Muscle layer of colon (tissue), 2 donors: Measurements from ENCODE around the gene HIVEP1.
"Not testable (repeated sequence)": the region's sequence is repeated elsewhere in the genome, so short reads cannot be mapped to it uniquely, and the experiment has no call there.

Experiments used
- H3K27ac ChIP-seq: one replicate; pipeline ENCODE4 v1.7.0; 2013; ENCODE audit warnings: low read depth, mild to moderate bottlenecking, low read length, moderate library complexity
- H3K27me3 ChIP-seq, 2 donors: one replicate each; pipeline ENCODE4 v1.7.0; 2013; ENCODE audit warnings: low read length in 2 of 2, mild to moderate bottlenecking in 2 of 2; ENCODE audit not compliant: insufficient read depth in 2 of 2, control insufficient read depth in 1 of 2
- H3K36me3 ChIP-seq: one replicate; pipeline ENCODE4 v1.7.0; 2013; ENCODE audit warnings: mild to moderate bottlenecking, low read length; ENCODE audit not compliant: insufficient read depth
- H3K4me1 ChIP-seq: one replicate; pipeline ENCODE4 v1.7.0; 2013; ENCODE audit warnings: mild to moderate bottlenecking, low read length; ENCODE audit not compliant: insufficient read depth
- H3K4me3 ChIP-seq, 2 donors: one replicate each; pipeline ENCODE4 v1.7.0; 2013; ENCODE audit warnings: low read length in 2 of 2, low read depth in 1 of 2, mild to moderate bottlenecking in 1 of 2, moderate library complexity in 1 of 2
- H3K9ac ChIP-seq: one replicate; pipeline ENCODE4 v1.7.0; 2013; ENCODE audit warnings: low read length
- H3K9me3 ChIP-seq: one replicate; pipeline ENCODE4 v1.7.0; 2013; ENCODE audit warnings: mild to moderate bottlenecking, low read length
- donor health status: abdominal sarcoma.
- donor health status: Adenocarcinoma of cecum.

HIVEP1 gene

DNA sequence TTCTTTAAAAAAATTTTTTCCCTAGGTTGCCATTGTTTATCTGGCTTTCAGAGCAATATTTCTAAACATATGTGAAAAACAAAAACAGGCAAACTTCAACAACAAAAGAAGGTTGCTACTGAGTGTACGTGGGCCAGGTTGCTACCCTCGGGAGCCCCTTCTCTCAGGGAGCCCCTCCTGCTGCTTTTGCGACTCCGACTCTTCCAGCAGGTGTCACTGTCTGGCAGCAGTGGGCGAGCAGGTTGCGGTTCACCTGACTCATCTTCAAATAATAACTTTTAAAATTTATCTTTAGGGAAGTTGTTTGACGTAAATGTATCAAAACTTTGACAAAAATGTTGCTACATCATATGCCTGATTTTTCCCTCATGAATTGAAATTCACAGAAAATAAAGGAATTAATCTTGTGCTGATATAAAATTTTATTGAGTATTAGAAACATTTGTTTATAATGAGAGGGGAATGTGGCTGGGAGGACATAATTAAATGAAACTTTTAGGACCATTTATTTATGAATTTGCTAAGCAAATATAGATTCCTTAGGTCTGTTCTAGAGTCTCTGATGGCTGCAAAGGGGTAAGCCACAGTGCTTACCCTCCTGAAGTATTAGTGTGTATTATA lies 138.8 kb downstream of the HIVEP1 start:
- Histone ChIP-seq H3K27ac (no peak overlapping the region), H3K9me3 (no peaks in the 10 kb centered on the region), H3K27me3 (no peaks in the 10 kb centered on the region), H3K36me3 (no peaks in the 10 kb centered on the region), H3K9ac (no peak overlapping the region), H3K4me1 (no peaks in the 10 kb centered on the region), H3K4me3 (no peak overlapping the region)

DNA sequence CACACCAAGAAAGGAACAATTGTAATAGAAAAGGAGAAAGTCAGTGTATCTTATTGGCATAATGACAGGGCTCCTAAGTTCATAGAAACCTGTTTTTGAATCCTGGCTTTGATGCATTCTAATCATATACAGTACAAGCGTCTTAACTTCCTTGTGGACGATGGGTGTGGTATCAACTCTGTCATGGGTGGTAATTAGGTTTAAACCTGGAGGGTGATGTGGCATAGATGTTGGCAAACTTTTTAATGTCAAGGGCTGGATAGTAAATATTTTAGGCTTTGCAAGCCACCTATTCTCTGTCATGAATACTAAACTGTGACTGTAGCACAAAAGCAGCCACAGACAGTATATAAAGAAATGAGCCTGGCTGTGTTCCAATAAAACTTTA lies 139.3 kb downstream of the HIVEP1 start:
- H3K27me3 ChIP-seq: no peaks in the 10 kb centered on the region
- H3K4me1 ChIP-seq: no peaks in the 10 kb centered on the region
- H3K27ac ChIP-seq: no peak overlapping the region
- no peak overlapping the region for H3K9ac ChIP-seq
- no peaks in the 10 kb centered on the region for H3K36me3 ChIP-seq
- H3K9me3 ChIP-seq: no peaks in the 10 kb centered on the region
- no peak overlapping the region for H3K4me3 ChIP-seq

DNA sequence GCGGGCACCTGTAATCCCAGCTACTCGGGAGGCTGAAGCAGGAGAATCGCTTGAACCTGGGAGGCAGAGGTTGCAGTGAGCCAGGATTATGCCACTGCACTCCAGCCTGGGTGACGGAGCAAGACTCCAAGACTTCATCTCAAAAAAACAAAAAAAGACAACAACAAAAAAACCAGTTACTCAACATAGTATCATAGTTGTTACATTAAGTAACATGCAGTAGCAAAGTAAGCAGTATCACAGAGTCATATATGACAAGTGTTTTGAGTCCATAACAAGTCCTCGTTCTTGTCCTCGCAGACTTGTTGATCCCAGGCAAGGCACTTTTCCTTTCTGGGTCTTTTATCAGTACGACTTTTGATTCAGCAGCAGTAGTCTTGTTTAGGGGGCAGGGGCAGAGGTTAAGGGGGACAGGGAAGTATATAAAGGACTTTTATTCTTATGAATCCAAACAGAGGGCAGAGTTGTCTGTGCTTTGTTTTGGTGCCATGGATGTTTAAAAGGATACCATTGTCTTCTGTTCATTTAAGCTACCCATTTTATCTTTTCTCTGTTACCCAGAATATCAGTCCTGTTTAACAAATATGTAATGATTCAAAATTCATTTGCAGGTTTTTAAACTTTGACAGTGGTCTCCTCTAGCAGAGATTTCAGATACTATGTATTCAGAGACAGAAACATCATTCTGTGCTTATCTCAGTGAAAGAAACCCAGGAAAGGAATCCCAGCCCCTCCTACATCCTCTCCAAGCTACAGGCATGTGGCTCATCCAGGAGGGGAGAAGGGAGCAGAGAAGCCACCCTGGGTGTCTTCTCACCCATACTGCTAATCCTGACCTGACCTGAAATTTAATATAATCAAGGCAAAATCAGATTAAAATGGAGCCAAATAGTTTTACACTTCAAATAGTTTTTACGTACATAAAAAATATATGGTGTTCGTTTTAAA lies 140.2 kb downstream of the HIVEP1 start:
- H3K9me3 ChIP-seq: no peaks in the 10 kb centered on the region
- no peak overlapping the region for H3K27ac ChIP-seq
- H3K36me3 ChIP-seq: no peaks in the 10 kb centered on the region
- H3K27me3 ChIP-seq: no peaks in the 10 kb centered on the region
- H3K4me3 ChIP-seq: no peak overlapping the region
- no peak overlapping the region for H3K9ac ChIP-seq
- H3K4me1 ChIP-seq: no peaks in the 10 kb centered on the region

DNA sequence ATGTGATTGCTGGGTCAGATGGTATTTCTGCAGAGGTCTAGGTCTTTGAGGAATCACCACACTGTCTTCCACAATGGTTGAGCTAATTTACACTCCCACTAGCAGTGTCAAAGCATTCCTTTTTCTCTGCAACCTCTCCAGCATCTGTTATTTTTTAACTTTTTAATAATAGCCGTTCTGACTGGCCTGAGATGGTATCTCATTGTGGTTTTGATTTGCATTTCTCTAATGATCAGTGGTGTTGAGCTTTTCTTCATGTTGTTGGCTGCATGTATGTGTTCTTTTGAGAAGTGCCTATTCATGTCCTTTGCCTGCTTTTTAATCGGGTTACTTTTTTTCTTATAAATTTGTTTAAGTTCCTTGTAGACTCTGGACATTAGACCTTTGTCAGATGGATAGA lies 143.7 kb downstream of the HIVEP1 start:
- H3K27ac ChIP-seq, H3K4me3 ChIP-seq, H3K36me3 ChIP-seq, H3K4me1 ChIP-seq, H3K9ac ChIP-seq, H3K9me3 ChIP-seq, H3K27me3 ChIP-seq: not testable (repeated sequence)

DNA sequence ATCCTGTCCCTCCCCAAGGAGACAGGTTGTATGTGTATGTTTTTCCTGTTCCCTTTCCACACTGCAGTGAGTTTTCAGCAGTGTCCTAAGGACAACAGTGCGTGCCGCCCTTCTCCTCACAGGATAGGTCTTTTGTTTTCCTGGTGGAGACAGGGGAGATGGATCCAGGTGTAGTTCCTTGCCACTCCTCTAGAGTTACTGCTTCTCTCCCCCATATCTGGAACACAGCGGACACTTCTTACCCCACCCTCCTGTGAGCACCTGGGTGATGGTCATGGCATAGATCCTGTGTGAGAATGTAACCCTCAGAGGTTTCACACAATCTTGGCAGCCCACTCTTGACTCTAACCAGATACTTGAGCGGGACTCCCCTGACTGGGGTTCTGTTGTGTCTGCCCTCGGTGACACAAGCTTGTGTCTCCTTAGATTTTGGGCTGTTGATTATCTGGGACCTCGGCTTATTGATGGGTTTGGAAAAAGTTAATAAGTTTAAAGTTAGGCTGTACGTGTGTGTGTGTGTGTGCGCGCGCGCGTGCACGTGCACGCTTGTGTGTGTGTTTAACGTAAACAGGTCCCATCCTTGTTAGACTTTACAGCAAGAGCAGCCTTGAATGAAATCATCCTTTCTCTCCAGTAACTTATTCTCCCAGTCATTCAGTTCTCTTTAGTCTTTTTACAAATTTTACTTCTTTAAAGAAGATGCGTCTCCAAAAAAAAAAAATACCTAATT lies 146.7 kb downstream of the HIVEP1 start:
- peaks cover 8% of the 10 kb centered on the region for H3K36me3 ChIP-seq
- H3K27ac ChIP-seq: no peak overlapping the region
- no peak overlapping the region for H3K4me3 ChIP-seq
- H3K27me3 ChIP-seq: no peaks in the 10 kb centered on the region
- no peak overlapping the region for H3K9ac ChIP-seq
- H3K9me3 ChIP-seq: no peaks in the 10 kb centered on the region
- H3K4me1 ChIP-seq: no peaks in the 10 kb centered on the region

DNA sequence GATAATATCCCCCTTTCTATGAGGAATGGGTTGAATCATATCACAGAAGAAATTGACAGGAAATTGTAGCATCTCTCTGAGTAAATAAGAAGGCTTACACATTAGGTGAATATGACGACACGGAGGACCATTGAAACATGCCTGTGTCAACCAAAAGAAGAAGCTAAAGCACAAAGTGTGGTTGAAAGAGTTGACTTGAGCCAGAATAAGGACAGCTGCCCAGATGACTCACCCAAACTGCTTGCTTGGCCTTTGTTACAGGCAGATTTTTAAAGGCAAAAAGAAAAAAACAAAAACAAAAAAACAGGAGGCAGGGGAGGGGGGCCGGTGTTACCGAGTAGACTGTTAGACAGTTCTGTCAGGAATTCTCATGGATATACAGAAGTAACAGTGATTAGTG lies 148.2 kb downstream of the HIVEP1 start:
- Histone ChIP-seq H3K27me3 (no peaks in the 10 kb centered on the region), H3K4me3 (no peak overlapping the region), H3K4me1 (no peaks in the 10 kb centered on the region), H3K9me3 (no peaks in the 10 kb centered on the region), H3K9ac (no peak overlapping the region), H3K27ac (no peak overlapping the region), H3K36me3 (peaks cover 14% of the 10 kb centered on the region)

DNA sequence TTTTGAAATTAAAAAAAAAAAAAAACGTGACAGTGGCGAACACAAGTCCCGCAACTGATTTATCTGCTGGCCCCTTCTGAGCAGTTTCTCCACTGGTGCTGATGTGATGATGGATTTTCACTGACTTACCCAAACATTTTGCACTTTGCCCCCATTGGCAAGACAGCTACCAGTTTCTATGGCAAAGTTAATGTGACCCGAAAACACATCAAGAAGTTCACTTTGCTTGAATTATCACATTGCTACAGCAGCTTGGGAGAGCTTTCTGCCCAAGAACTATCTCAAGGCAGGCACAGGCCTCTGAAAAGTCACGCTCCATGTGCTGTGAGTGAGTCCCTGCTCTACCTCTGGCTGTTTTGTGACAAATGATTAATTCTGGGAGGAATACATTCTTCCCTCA lies 150.1 kb downstream of the HIVEP1 start:
- Histone ChIP-seq H3K27ac (no peak overlapping the region), H3K36me3 (peaks cover 14% of the 10 kb centered on the region), H3K4me1 (no peaks in the 10 kb centered on the region), H3K27me3 (no peaks in the 10 kb centered on the region), H3K9me3 (no peaks in the 10 kb centered on the region), H3K4me3 (no peak overlapping the region), H3K9ac (no peak overlapping the region)

DNA sequence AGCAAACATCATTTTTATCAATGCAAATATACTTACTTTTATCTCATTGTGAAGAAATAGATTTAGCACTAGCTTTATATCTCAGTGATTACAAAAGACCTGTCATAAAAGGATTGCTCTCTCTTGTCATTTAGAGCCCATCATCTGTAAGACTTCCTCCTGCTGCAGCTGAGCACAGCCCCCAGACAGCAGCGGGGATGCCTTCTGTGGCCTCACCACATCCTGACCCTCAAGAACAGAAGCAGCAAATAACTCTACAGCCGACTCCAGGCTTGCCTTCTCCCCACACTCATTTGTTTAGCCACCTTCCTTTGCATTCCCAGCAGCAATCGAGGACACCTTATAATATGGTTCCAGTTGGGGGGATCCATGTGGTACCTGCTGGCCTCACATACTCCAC lies 151.0 kb downstream of the HIVEP1 start:
- Histone ChIP-seq H3K27ac (no peak overlapping the region), H3K27me3 (no peaks in the 10 kb centered on the region)

DNA sequence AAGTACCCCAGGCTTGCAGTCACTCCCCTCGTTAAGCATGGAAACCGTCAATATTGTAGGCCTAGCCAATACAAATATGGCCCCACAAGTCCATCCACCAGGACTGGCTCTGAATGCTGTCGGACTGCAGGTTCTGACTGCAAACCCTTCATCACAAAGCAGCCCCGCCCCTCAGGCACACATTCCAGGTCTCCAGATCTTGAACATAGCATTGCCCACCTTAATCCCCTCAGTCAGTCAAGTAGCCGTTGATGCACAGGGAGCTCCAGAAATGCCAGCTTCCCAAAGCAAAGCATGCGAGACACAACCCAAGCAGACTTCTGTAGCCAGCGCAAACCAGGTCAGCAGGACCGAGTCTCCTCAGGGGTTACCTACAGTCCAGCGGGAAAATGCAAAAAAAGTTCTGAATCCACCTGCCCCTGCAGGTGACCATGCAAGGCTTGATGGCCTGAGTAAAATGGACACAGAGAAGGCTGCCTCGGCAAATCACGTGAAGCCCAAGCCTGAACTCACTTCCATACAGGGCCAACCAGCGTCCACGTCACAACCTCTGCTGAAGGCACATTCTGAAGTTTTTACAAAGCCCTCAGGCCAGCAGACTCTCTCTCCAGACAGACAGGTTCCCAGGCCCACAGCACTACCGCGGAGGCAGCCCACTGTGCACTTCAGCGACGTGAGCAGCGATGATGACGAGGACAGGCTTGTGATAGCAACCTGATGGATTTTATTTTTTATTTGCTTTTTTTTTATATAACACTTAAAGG lies 151.8 kb downstream of the HIVEP1 start:
- Histone ChIP-seq H3K36me3 (peaks cover 14% of the 10 kb centered on the region), H3K9me3 (no peaks in the 10 kb centered on the region), H3K27ac (no peak overlapping the region)

More for the DNA sequence above, 151.0 kb downstream of the HIVEP1 start:
- peaks cover 14% of the 10 kb centered on the region for H3K36me3 ChIP-seq
- H3K4me3 ChIP-seq: no peak overlapping the region
- no peaks in the 10 kb centered on the region for H3K4me1 ChIP-seq
- H3K9ac ChIP-seq: no peak overlapping the region
- no peaks in the 10 kb centered on the region for H3K9me3 ChIP-seq

DNA sequence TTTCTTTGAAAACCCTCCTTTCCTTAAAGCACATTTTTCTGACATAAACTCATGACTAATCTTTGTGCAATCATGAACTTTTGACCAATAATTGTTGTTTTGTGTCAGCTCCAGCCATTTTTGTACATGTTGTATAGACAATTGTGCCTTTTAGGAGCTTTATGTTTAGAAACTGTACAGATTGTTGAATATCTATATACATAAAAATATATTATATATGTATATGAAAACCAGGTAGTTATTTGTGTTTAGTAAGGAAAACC lies 152.3 kb downstream of the HIVEP1 start:
- H3K4me3 ChIP-seq: no peak overlapping the region
- no peaks in the 10 kb centered on the region for H3K27me3 ChIP-seq
- peaks cover 14% of the 10 kb centered on the region for H3K36me3 ChIP-seq
- no peaks in the 10 kb centered on the region for H3K9me3 ChIP-seq
- H3K9ac ChIP-seq: no peak overlapping the region
- no peaks in the 10 kb centered on the region for H3K4me1 ChIP-seq
- no peak overlapping the region for H3K27ac ChIP-seq

More for the DNA sequence above, 151.8 kb downstream of the HIVEP1 start:
- Histone ChIP-seq H3K4me1 (no peaks in the 10 kb centered on the region), H3K4me3 (no peak overlapping the region), H3K27me3 (no peaks in the 10 kb centered on the region), H3K9ac (no peak overlapping the region)

DNA sequence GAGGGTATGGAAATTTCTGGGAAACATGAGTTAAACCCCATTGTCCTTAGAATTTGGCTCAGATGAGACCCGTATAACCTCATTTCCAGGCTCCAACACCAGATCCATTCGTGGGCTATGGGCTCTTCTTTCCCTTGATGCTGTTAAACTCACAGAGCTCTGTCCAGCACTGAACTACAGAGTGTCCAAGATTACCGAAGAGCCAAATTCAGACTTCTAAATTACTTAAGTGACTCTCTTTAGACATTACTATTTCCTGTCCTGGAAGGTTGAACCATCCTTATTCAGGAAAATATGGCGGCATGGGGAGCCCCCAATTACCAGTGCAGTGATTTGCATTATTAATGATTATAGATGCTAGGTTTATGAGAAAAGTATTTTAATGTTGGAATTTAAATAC lies 153.2 kb downstream of the HIVEP1 start:
- no peaks in the 10 kb centered on the region for H3K9me3 ChIP-seq
- H3K4me3 ChIP-seq: no peak overlapping the region
- H3K4me1 ChIP-seq: no peaks in the 10 kb centered on the region
- no peak overlapping the region for H3K9ac ChIP-seq
- peaks cover 14% of the 10 kb centered on the region for H3K36me3 ChIP-seq
- no peak overlapping the region for H3K27ac ChIP-seq
- H3K27me3 ChIP-seq: no peaks in the 10 kb centered on the region
